HepG2 (cell line): Measurements from ENCODE around the gene CNOT1.

Source experiments
- CREB1 ChIP-seq, 2 experiments: fragments of 450-650 bp in 1 of 2; IDR thresholded peaks; 2 replicates each; pipeline ENCODE4 v1.6.1; 2016 to 2017; ENCODE audit warnings: control low read depth in 1 of 2, mild to moderate bottlenecking in 1 of 2, missing compliant biosample characterization in 1 of 2, missing genetic modification characterization in 1 of 2
- FIP1L1 ChIP-seq: fragments of 200-400 bp; formaldehyde crosslinking; IDR thresholded peaks from 2 replicates; pipeline ENCODE4 v1.6.1; 2018; ENCODE audit warnings: low read depth, mild to moderate bottlenecking, low read length, moderate library complexity, borderline replicate concordance; ENCODE audit not compliant: insufficient read depth

DNA sequence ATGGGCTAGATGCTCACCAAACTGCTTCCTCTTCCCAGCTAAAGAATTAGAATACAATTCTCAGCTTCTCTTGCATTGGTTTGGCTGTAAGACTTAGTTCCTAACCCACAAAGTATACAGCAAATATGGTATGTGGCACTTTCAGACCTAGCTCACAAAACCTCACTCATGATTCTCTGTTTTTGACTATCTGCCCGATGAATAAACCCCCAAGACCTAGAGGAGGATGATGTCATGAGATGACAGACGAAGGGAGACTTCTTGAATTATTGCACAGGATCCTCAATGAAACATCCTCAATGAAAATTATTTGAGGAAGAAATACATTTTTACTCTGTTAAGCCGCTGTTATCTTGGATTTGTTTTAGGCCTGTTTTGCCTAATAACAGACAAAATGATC is 14.3 kb downstream of the CNOT1 start:
- TF ChIP-seq CREB1 (IDR thresholded peaks at IDR 0.05) (no peak), CREB1 (CRISPR knock-in tag; IDR thresholded peaks at IDR 0.05) (no peak), FIP1L1 (no peak)
